ENCODE measurements around the gene REM2.

Gene REM2

GRCh38 chr14:22929104-22929960, 46.3 kb downstream of the REM2 start, which contains the start of gene PRMT5:
TSS of gene PRMT5 (minus strand) at chr14:22929376. CDS start at chr14:22929361, 15 bp downstream.
- peak; percentile 96 to 98 for DNase-seq (ENCODE audit: low read depth in 2 of 2)

- no peak for DNase-seq (ENCODE audit: low read depth in 2 of 2)
Measured at GRCh38 chr14:22929961-22930364, 46.9 kb downstream of the REM2 start.

GRCh38 chr14:22932146-22932545, 49.1 kb downstream of the REM2 start:
- no peak for DNase-seq (ENCODE audit: low read depth in 2 of 2)

- no peak for DNase-seq (ENCODE audit: low read depth in 2 of 2)
Measured at GRCh38 chr14:22935156-22935555, 52.1 kb downstream of the REM2 start.

All from stimulated activated CD4-positive, alpha-beta T cell treated with anti-CD3 and anti-CD28 coated beads, Interleukin-15, amount 100 ng/mL, for 48 hours (primary cell).